Caco-2 (cell line): ENCODE measurements around the gene ANO8. TPM values are rescaled to one million over a fixed set of nuclear protein-coding genes. Genes with fewer than 3 reads are reported as not detected.

Experiments used
- BruUV-seq: library from RNA; stranded (reverse); fragments of 400-500 nt; replicated peaks from 2 replicates; lab custom pipeline; 2021; lab: Mats Ljungman, UMichigan
- CTCF ChIA-PET: fragments of 300-600 bp; sonication (Branson Sonifier 250); formaldehyde crosslinking; loops from one replicate; lab custom pipeline; 2022; ENCODE audit warnings: antibody characterized with exemption; lab: Charles Lee
- POLR2A ChIA-PET: fragments of 300-600 bp; sonication (Branson Sonifier 250); formaldehyde crosslinking; loops from one replicate; lab custom pipeline; 2022; ENCODE audit warnings: antibody characterized with exemption; lab: Charles Lee
- DNase-seq, 2 experiments: peaks; one replicate each; pipeline versions ENCODE4 v3.0.0 to v3.0.0-alpha.2; 2020 to 2022
- H3K27me3 ChIP-seq: replicated peaks from 2 replicates; pipeline ENCODE4 v1.6.0; 2011; ENCODE audit warnings: low read length; ENCODE audit not compliant: control insufficient read depth, insufficient read depth
- H3K36me3 ChIP-seq: 2 replicates; pipeline ENCODE4 v1.5.1; 2011; ENCODE audit warnings: low read length; ENCODE audit not compliant: control insufficient read depth, insufficient read depth
- H3K4me1 ChIP-seq: fragments of 250-450 bp; sonication (Bioruptor Pico); 2 replicates; pipeline ENCODE4 v1.5.1; 2020; ENCODE audit warnings: mild to moderate bottlenecking
- H3K4me3 ChIP-seq: 2 replicates; pipeline ENCODE4 v1.5.1; 2011; ENCODE audit warnings: low read depth, mild to moderate bottlenecking, control low read depth, low read length
- H3K9me3 ChIP-seq: fragments of 250-450 bp; sonication (Bioruptor Pico); 2 replicates; pipeline ENCODE4 v1.5.1; 2020; ENCODE audit warnings: mild to moderate bottlenecking, moderate library complexity
- H3K27ac Mint-ChIP-seq: one replicate; pipeline ENCODE4 v1.8.0; 2022; ENCODE audit warnings: mixed read lengths; ENCODE audit not compliant: unreplicated experiment
- H3K27me3 Mint-ChIP-seq: one replicate; pipeline ENCODE4 v1.8.0; 2022; ENCODE audit warnings: mixed read lengths; ENCODE audit not compliant: insufficient read depth, unreplicated experiment
- H3K36me3 Mint-ChIP-seq: one replicate; pipeline ENCODE4 v1.8.0; 2022; ENCODE audit warnings: mild to moderate bottlenecking, mixed read lengths; ENCODE audit not compliant: insufficient read depth, unreplicated experiment
- H3K4me1 Mint-ChIP-seq: one replicate; pipeline ENCODE4 v1.8.0; 2022; ENCODE audit warnings: low read depth, mixed read lengths; ENCODE audit not compliant: unreplicated experiment
- H3K4me3 Mint-ChIP-seq: one replicate; pipeline ENCODE4 v1.8.0; 2022; ENCODE audit warnings: mild to moderate bottlenecking, moderate library complexity, mixed read lengths; ENCODE audit not compliant: unreplicated experiment
- H3K9me3 Mint-ChIP-seq: one replicate; pipeline ENCODE4 v1.8.0; 2022; ENCODE audit warnings: mixed read lengths; ENCODE audit not compliant: unreplicated experiment
- CTCF ChIP-seq, 2 experiments: fragments of 200-600 bp in 1 of 2; IDR thresholded peaks; 1 replicate in 1 of 2; 2 replicates in 1 of 2; pipeline versions ENCODE4 v1.5.1 to v1.8.0; 2011 to 2022; ENCODE audit warnings: antibody characterized with exemption in 1 of 2, control low read depth in 1 of 2, inconsistent platforms in 1 of 2, low read depth in 1 of 2, low read length in 1 of 2, mild to moderate bottlenecking in 1 of 2, moderate library complexity in 1 of 2; ENCODE audit not compliant: insufficient read depth in 1 of 2, severe bottlenecking in 1 of 2, unreplicated experiment in 1 of 2
- intact Hi-C: fragments of 100-400 bp; cut with micrococcal nuclease; formaldehyde crosslinking; loops from one replicate; pipeline ENCODE4 v1.10.0; 2022; ENCODE audit not compliant: unreplicated experiment
- total RNA-seq: library from RNA; stranded (reverse); gene quantifications from 2 replicates; pipeline ENCODE4 v1.2.3, GENCODE V29; 2022

Gene ANO8
- total RNA-seq, 1 experiment from 2014 or later: 11.5 TPM

DNA sequence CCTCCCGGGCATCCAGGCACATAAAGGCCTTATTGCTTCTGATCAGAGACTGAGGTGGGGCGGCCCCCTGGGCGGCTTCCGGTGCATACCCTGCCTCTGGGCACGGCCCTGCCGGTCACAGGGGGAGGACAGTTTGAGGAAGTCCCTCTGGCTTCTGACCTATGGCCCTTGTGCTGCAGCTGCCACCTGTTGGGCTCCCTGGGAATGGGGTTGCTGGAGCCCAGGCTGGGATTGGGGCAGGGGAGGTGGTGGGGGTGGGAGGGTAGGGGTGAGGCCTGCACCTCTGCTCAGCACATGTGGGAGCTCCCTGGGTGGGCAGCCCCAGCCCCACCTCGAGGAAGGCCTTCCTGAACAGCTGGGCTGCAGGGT is 10.7 kb downstream of the ANO8 start:
- Histone ChIP-seq H3K9me3 (no peaks in the 10 kb centered on the region), H3K36me3 (no peaks in the 10 kb centered on the region; the same call in 1 of the 2 replicates), H3K4me1 (peaks cover 12% of the 10 kb centered on the region), H3K4me3 (no peak overlapping the region), H3K27me3 (no peaks in the 10 kb centered on the region)
- intact Hi-C loops: no loop called here
- Mint-ChIP-seq H3K4me3 (no peak overlapping the region), H3K9me3 (no peaks in the 10 kb centered on the region), H3K4me1 (no peaks in the 10 kb centered on the region), H3K27ac (no peak overlapping the region), H3K27me3 (no peaks in the 10 kb centered on the region), H3K36me3 (peaks cover 39% of the 10 kb centered on the region)
- DNase-seq: no peak
- no peak for TF ChIP-seq CTCF (IDR thresholded peaks at IDR 0.05; ENCODE audit: insufficient read depth in 1 of 2, low read depth in 1 of 2, low read length in 1 of 2, severe bottlenecking in 1 of 2, unreplicated experiment in 1 of 2)
- ChIA-PET CTCF (no interaction called here), POLR2A (no interaction called here)
- BruUV-seq: no TSS peak

GRCh38 chr19:17323300-17323963 is 11.2 kb downstream of the ANO8 start:
- Mint-ChIP-seq H3K27ac (no peak overlapping the region), H3K9me3 (no peaks in the 10 kb centered on the region), H3K27me3 (no peaks in the 10 kb centered on the region), H3K36me3 (peaks cover 39% of the 10 kb centered on the region), H3K4me1 (no peaks in the 10 kb centered on the region), H3K4me3 (no peak overlapping the region)
- no peak for TF ChIP-seq CTCF (IDR thresholded peaks at IDR 0.05; ENCODE audit: insufficient read depth in 1 of 2, low read depth in 1 of 2, low read length in 1 of 2, severe bottlenecking in 1 of 2, unreplicated experiment in 1 of 2)
- H3K4me3 ChIP-seq: no peak overlapping the region
- H3K9me3 ChIP-seq: no peaks in the 10 kb centered on the region
- CTCF ChIA-PET: no interaction called here
- no peaks in the 10 kb centered on the region for H3K27me3 ChIP-seq
- H3K4me1 ChIP-seq: peaks cover 11% of the 10 kb centered on the region
- no TSS peak for BruUV-seq
- no peak for DNase-seq
- intact Hi-C loops: no loop called here
- POLR2A ChIA-PET: no interaction called here
- H3K36me3 ChIP-seq: no peaks in the 10 kb centered on the region; the same call in 1 of the 2 replicates

DNA sequence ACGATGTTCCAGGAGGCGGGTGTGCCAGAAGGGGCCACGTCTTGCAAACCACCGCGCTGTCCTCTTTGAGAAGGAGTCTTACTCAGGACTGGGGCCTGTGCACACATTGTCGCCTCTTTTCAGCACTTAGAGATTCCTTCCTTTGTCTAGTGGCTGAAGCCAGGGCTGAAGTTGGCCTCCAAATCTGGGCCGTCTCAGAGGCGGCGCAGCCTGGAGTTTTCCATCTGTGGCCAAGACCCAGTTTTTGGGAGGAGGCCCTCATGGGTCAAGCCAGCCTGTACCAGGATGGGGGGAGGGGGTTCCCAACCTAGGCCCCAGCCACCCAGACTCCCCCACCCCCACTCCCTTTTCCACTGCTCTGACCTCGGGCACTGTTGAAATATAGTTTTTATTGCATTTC is 11.8 kb downstream of the ANO8 start:
- Mint-ChIP-seq H3K9me3 (no peaks in the 10 kb centered on the region), H3K36me3 (peaks cover 36% of the 10 kb centered on the region), H3K4me1 (no peaks in the 10 kb centered on the region), H3K4me3 (no peak overlapping the region), H3K27me3 (no peaks in the 10 kb centered on the region), H3K27ac (no peak overlapping the region)
- DNase-seq: no peak
- POLR2A ChIA-PET: no interaction called here
- H3K4me1 ChIP-seq: peaks cover 11% of the 10 kb centered on the region
- H3K9me3 ChIP-seq: no peaks in the 10 kb centered on the region
- no peaks in the 10 kb centered on the region; the same call in 1 of the 2 replicates for H3K36me3 ChIP-seq
- no TSS peak for BruUV-seq
- no peak overlapping the region for H3K4me3 ChIP-seq
- no peaks in the 10 kb centered on the region for H3K27me3 ChIP-seq
- CTCF ChIA-PET: no interaction called here
- no peak for TF ChIP-seq CTCF (IDR thresholded peaks at IDR 0.05; ENCODE audit: insufficient read depth in 1 of 2, low read depth in 1 of 2, low read length in 1 of 2, severe bottlenecking in 1 of 2, unreplicated experiment in 1 of 2)
- intact Hi-C loops: no loop called here
